Activated CD4-positive, alpha-beta T cell treated with anti-CD3 and anti-CD28 coated beads, Interleukin-10, Interleukin-2, amounts not matched to agents 100 ng/mL and 50 ng/mL, durations not matched to agents 16 hours and 8 hours (primary cell): Measurements from ENCODE around the gene SLC25A6.
A peak's percentile ranks its signal among the peaks of the same experiment; 100 is the strongest.
"Not testable (repeated sequence)": the region's sequence is repeated elsewhere in the genome, so short reads cannot be mapped to it uniquely, and the experiment has no call there.

Experiments used
- DNase-seq: peaks from one replicate; pipeline ENCODE4 v3.0.0-alpha.2; 2020

The SLC25A6 gene

DNA sequence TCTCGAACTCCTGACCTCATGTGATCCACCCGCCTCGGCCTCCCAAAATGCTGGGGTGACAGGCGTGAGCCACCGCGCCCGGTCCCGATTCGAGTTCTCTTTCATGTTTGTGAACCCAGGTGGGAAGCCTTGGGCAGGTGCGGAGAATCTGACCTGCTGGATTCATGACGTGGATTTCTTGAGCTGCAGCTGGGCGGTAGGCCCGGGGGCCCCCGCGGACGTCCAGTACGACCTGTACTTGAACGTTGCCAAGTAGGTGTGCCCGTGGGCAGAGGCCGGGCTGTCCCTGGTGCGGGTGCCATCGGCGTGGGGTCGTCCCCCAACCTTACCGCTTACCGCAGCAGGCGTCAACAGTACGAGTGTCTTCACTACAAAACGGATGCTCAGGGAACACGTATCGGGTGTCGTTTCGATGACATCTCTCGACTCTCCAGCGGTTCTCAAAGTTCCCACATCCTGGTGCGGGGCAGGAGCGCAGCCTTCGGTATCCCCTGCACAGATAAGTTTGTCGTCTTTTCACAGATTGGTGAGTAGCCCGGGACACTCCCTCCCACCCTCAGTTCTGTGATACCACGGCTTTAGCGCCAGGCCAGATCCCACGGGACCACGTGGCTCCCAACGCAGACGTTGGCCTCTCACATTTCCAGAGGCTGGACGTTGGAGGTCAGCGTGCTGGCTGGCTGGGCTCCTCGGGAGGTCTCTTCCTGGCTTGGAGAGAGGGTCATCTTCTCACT, 39.8 kb downstream of the SLC25A6 start:
- no peak for DNase-seq

- DNase-seq: not testable (repeated sequence)
These were observed 42.3 kb downstream of the SLC25A6 start for GRCh38 chrX:1349606-1350005.

DNA sequence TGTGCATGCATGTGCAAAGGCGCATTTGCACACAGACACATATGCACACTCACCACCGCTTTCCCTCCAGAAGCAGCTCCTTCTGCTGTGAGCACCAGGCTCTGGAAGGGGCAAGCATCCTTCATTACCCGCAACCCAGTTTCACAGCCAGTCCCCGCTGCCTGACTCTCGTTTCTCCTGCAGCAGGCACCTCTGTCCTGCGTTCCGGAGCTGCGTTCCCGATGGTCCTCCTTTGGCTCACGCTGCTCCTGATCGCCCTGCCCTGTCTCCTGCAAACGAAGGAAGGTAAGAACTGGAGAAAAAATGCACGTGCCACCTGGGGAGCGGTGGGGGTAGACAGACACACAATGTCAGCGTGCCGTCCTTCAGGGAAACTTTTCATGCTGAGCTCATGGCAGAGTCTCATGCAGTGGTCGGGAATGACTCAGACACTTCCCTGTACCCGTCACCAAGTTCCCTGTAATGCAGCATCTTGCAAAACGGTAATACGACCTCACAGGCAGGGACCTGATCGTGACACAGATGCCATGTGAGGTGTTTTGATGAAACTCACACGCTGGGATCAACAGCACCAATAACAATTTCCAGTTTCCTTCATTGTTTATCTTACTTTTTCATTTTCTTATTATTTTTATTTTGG, 50.2 kb downstream of the SLC25A6 start:
- DNase-seq: no peak

- DNase-seq: no peak
These were observed 54.7 kb downstream of the SLC25A6 start for GRCh38 chrX:1336948-1337779.

- DNase-seq: peak; percentile 60
These were observed 55.5 kb downstream of the SLC25A6 start, which contains the start of gene IL3RA for GRCh38 chrX:1336331-1336943. IL3RA (plus strand) TSS chrX:1336785; CDS start chrX:1341766, 4,981 bp downstream.
